ENCODE measurements around the gene PLSCR5. TPM values are rescaled to one million over a fixed set of nuclear protein-coding genes. Genes with fewer than 3 reads are reported as not detected.

The PLSCR5 gene
- total RNA-seq, 1 donor from 2014 or later = not detected

DNA sequence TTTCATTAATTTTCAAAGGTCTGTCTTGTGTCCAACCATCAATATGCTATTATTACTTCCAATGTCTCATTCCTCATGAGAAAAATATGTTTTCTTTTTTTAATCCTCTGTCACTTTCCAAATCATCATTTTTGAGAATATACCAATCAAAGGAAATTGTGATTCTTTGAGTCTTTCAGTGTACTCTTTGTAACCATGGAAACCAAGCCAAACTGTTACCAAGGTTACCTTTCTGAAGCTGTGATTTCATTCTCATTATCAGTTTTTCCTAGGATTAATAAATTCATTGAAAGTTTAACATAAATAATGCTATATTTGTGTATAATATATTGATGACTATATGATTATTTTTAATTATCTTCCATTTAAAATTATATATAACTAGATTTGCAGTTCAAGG lies 16.6 kb upstream of the PLSCR5 start:
- no peaks in the 10 kb centered on the region for H3F3A ChIP-seq (ENCODE audit: low read depth)
- H3K36me3 Mint-ChIP-seq = no peaks in the 10 kb centered on the region
- no peak overlapping the region for H3K27ac Mint-ChIP-seq
- H4K20me1 ChIP-seq (ENCODE audit: low read depth) = no peaks in the 10 kb centered on the region
- H3K9me3 ChIP-seq (ENCODE audit: low read depth) = no peaks in the 10 kb centered on the region
- H2AFZ ChIP-seq (replicated peaks) = no peak overlapping the region
- H3K9me3 Mint-ChIP-seq = no peaks in the 10 kb centered on the region
- no peaks in the 10 kb centered on the region for H3K4me1 ChIP-seq
- no peak overlapping the region for H3K4me3 Mint-ChIP-seq
- H3K27me3 ChIP-seq = no peaks in the 10 kb centered on the region
- H3K4me3 ChIP-seq = no peak overlapping the region
- peaks cover 2% of the 10 kb centered on the region for H3K27me3 Mint-ChIP-seq (ENCODE audit: insufficient read depth, low read depth)
- no peak for DNase-seq (ENCODE audit: low spot score)
- no peak overlapping the region for H3K9ac ChIP-seq
- H3K4me1 Mint-ChIP-seq = peaks cover 16% of the 10 kb centered on the region
- TF ChIP-seq, protein P1, sequence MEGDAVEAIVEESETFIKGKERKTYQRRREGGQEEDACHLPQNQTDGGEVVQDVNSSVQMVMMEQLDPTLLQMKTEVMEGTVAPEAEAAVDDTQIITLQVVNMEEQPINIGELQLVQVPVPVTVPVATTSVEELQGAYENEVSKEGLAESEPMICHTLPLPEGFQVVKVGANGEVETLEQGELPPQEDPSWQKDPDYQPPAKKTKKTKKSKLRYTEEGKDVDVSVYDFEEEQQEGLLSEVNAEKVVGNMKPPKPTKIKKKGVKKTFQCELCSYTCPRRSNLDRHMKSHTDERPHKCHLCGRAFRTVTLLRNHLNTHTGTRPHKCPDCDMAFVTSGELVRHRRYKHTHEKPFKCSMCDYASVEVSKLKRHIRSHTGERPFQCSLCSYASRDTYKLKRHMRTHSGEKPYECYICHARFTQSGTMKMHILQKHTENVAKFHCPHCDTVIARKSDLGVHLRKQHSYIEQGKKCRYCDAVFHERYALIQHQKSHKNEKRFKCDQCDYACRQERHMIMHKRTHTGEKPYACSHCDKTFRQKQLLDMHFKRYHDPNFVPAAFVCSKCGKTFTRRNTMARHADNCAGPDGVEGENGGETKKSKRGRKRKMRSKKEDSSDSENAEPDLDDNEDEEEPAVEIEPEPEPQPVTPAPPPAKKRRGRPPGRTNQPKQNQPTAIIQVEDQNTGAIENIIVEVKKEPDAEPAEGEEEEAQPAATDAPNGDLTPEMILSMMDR (IDR thresholded peaks at IDR 0.05) = no peak
- H3K27ac ChIP-seq = no peak overlapping the region
- no peaks in the 10 kb centered on the region for H3K36me3 ChIP-seq
- H3K79me2 ChIP-seq (ENCODE audit: low read depth) = no peaks in the 10 kb centered on the region
- H3K4me2 ChIP-seq = no peak overlapping the region

DNA sequence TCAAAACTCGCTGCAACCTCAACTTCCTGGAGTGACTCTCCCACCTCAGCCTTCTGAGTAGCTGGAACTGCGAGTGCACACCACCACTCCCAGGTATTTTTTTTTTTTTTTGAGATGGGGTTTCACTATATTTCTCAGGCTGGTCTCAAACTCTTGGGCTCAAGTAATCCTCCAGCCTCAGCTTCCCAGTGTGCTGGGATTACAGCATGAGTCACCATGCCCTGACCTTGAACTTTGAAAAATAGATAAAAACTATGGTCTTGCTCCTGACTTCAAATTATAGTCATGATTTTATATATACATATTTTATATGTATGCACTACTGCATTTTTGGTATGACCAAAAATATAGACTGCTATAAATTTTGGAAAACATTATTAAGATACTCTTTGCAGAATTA lies 6.9 kb upstream of the PLSCR5 start:
- no peaks in the 10 kb centered on the region for H3K79me2 ChIP-seq (ENCODE audit: low read depth)
- Mint-ChIP-seq H3K36me3 (no peaks in the 10 kb centered on the region), H3K27me3 (ENCODE audit: insufficient read depth, low read depth) (no peaks in the 10 kb centered on the region), H3K4me3 (no peak overlapping the region), H3K27ac (no peak overlapping the region), H3K4me1 (peaks cover 2% of the 10 kb centered on the region), H3K9me3 (no peaks in the 10 kb centered on the region)
- H2AFZ ChIP-seq (replicated peaks) = no peak overlapping the region
- H3K4me1 ChIP-seq = no peaks in the 10 kb centered on the region
- no peak for DNase-seq (ENCODE audit: low spot score)
- no peaks in the 10 kb centered on the region for H3K36me3 ChIP-seq
- no peak overlapping the region for H3K4me2 ChIP-seq
- H3K4me3 ChIP-seq = no peak overlapping the region
- no peaks in the 10 kb centered on the region for H3K9me3 ChIP-seq (ENCODE audit: low read depth)
- TF ChIP-seq, protein P1 (IDR thresholded peaks at IDR 0.05) = no peak
- no peak for TF ChIP-seq EZH2 (IDR thresholded peaks at IDR 0.05)
- TF ChIP-seq EZH2phosphoT487 (IDR thresholded peaks at IDR 0.05) = no peak
- H3K9ac ChIP-seq = no peak overlapping the region
- no peaks in the 10 kb centered on the region for H3K27me3 ChIP-seq
- no peaks in the 10 kb centered on the region for H4K20me1 ChIP-seq (ENCODE audit: low read depth)
- no peak overlapping the region for H3K27ac ChIP-seq
- no peaks in the 10 kb centered on the region for H3F3A ChIP-seq (ENCODE audit: low read depth)

DNA sequence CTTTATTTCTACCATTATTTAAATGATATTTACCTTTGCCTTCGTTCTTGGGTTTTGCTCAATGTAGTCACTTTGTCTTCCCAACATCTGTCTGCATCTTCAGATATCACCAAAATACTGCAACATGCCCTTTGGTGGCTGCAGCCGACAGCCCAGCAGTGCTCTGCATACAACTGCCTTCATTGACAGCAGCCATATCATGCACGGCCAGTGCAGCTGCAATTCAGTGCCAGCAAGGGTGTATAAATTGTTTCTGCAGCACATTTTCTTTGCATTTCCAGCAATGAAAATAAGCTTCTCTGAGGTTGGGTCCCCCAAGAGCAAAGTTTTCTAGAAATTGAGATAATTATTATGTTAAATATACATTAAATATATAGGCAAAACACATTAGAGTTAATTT lies 6.0 kb upstream of the PLSCR5 start:
- no peaks in the 10 kb centered on the region for H4K20me1 ChIP-seq (ENCODE audit: low read depth)
- Mint-ChIP-seq H3K36me3 (no peaks in the 10 kb centered on the region), H3K9me3 (no peaks in the 10 kb centered on the region), H3K4me1 (peaks cover 2% of the 10 kb centered on the region), H3K4me3 (no peak overlapping the region), H3K27ac (no peak overlapping the region), H3K27me3 (ENCODE audit: insufficient read depth, low read depth) (no peaks in the 10 kb centered on the region)
- no peak overlapping the region for H3K4me2 ChIP-seq
- no peak overlapping the region for H2AFZ ChIP-seq (replicated peaks)
- no peaks in the 10 kb centered on the region for H3K36me3 ChIP-seq
- DNase-seq (ENCODE audit: low spot score) = peak; percentile 3
- H3K79me2 ChIP-seq (ENCODE audit: low read depth) = no peaks in the 10 kb centered on the region
- no peaks in the 10 kb centered on the region for H3K9me3 ChIP-seq (ENCODE audit: low read depth)
- no peaks in the 10 kb centered on the region for H3K4me1 ChIP-seq
- H3K4me3 ChIP-seq = no peak overlapping the region
- no peak overlapping the region for H3K9ac ChIP-seq
- TF ChIP-seq EZH2 (IDR thresholded peaks at IDR 0.05) (no peak), EZH2phosphoT487 (IDR thresholded peaks at IDR 0.05) (no peak)
- TF ChIP-seq, protein P1 (IDR thresholded peaks at IDR 0.05) = no peak
- H3F3A ChIP-seq (ENCODE audit: low read depth) = no peaks in the 10 kb centered on the region
- no peaks in the 10 kb centered on the region for H3K27me3 ChIP-seq
- H3K27ac ChIP-seq = no peak overlapping the region

DNA sequence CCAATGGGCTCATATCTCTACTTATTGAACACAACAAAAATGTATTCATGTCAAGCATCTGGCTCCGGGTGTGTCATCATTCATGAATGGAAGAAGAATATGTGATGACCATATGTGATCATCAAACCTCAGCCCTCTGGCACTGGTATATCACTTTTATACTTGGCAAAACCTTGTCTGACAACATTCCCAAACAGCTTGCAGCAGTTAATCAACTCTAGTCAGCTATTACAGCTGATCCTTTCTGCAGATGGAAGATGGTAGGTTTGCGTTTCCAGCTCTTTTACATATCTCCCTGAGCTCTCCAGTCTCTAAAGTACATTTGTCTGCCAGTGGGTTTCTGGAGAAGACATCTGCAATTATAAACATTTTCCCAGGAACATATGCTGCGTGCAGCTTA lies 6.6 kb downstream of the PLSCR5 start:
- TF ChIP-seq, protein P1 (IDR thresholded peaks at IDR 0.05) = no peak
- TF ChIP-seq EZH2phosphoT487 (IDR thresholded peaks at IDR 0.05) (no peak), EZH2 (IDR thresholded peaks at IDR 0.05) (no peak)
- Mint-ChIP-seq H3K9me3 (no peaks in the 10 kb centered on the region), H3K4me1 (no peaks in the 10 kb centered on the region)

More for the DNA sequence above, 6.6 kb downstream of the PLSCR5 start:
- Mint-ChIP-seq H3K4me3 (no peak overlapping the region), H3K27ac (no peak overlapping the region), H3K36me3 (no peaks in the 10 kb centered on the region), H3K27me3 (ENCODE audit: insufficient read depth, low read depth) (no peaks in the 10 kb centered on the region)
- DNase-seq (ENCODE audit: low spot score) = no peak
- Histone ChIP-seq H3K9ac (no peak overlapping the region), H2AFZ (replicated peaks) (no peak overlapping the region), H3F3A (ENCODE audit: low read depth) (no peaks in the 10 kb centered on the region), H3K36me3 (no peaks in the 10 kb centered on the region), H3K27ac (no peak overlapping the region), H3K4me3 (no peak overlapping the region), H3K79me2 (ENCODE audit: low read depth) (no peaks in the 10 kb centered on the region), H3K4me2 (no peak overlapping the region), H4K20me1 (ENCODE audit: low read depth) (no peaks in the 10 kb centered on the region), H3K9me3 (ENCODE audit: low read depth) (no peaks in the 10 kb centered on the region), H3K27me3 (no peaks in the 10 kb centered on the region), H3K4me1 (no peaks in the 10 kb centered on the region)
